NCI-H446 (cell line): Measurements from ENCODE around the gene RGPD6.
"Not testable (repeated sequence)": the region's sequence is repeated elsewhere in the genome, so short reads cannot be mapped to it uniquely, and the experiment has no call there.

Experiments used
- DNase-seq, 2 experiments: peaks; one replicate each; lab custom pipeline; 2025; lab: John Stamatoyannopoulos, UW

The RGPD6 gene

GRCh38 chr2:110481200-110481599 lies 95.8 kb downstream of the RGPD6 start:
- not testable (repeated sequence) for DNase-seq

GRCh38 chr2:110480084-110480483 lies 96.9 kb downstream of the RGPD6 start:
- DNase-seq, result not testable (repeated sequence)

GRCh38 chr2:110477370-110477769 lies 99.7 kb downstream of the RGPD6 start:
- not testable (repeated sequence) for DNase-seq

- not testable (repeated sequence) for DNase-seq
Measured at GRCh38 chr2:110476952-110477351, 100.1 kb downstream of the RGPD6 start.

GRCh38 chr2:110475627-110476359 lies 101.2 kb downstream of the RGPD6 start:
- DNase-seq, result not testable (repeated sequence)

GRCh38 chr2:110474898-110475297 lies 102.1 kb downstream of the RGPD6 start:
- DNase-seq, result not testable (repeated sequence)

GRCh38 chr2:110473059-110473358 lies 104.0 kb downstream of the RGPD6 start:
- DNase-seq, result not testable (repeated sequence)

- not testable (repeated sequence) for DNase-seq
Measured at GRCh38 chr2:110472171-110473058, 104.6 kb downstream of the RGPD6 start, which contains the start of gene LIMS4. Gene LIMS4, minus strand, starts transcription at chr2:110472816. Its CDS starts 38 bp downstream, at chr2:110472778.

GRCh38 chr2:110468921-110469320 lies 108.1 kb downstream of the RGPD6 start:
- DNase-seq, result not testable (repeated sequence)

GRCh38 chr2:110465312-110465711 lies 111.7 kb downstream of the RGPD6 start:
- not testable (repeated sequence) for DNase-seq
